Prostate gland (tissue), 2 donors: ENCODE measurements around the gene TOP3B. TPM values are rescaled to one million over a fixed set of nuclear protein-coding genes. Genes with fewer than 3 reads are reported as not detected.

Experiments
- DNase-seq: peaks from one replicate; pipeline ENCODE4 v3.0.0-alpha.2; 2019; ENCODE audit warnings: low spot score
- H3K27ac ChIP-seq, 2 donors: fragments of 200-600 bp; sonication (generic); 2 replicates each; pipeline ENCODE4 v1.5.1; 2017 to 2019
- H3K27me3 ChIP-seq: fragments of 200-600 bp; sonication (generic); replicated peaks from 2 replicates; pipeline ENCODE4 v1.5.1; 2019; ENCODE audit not compliant: insufficient read depth
- H3K36me3 ChIP-seq, 2 donors: fragments of 200-600 bp; sonication (generic); 1 replicate in 1 of 2; 2 replicates in 1 of 2; pipeline versions ENCODE4 v1.5.1 to v1.8.1; 2017 to 2019
- H3K4me1 ChIP-seq: fragments of 200-600 bp; sonication (generic); replicated peaks from 2 replicates; pipeline ENCODE4 v1.5.1; 2019
- H3K4me3 ChIP-seq, 2 donors: fragments of 200-600 bp; sonication (generic); 2 replicates each; pipeline ENCODE4 v1.5.1; 2017 to 2019
- H3K9me3 ChIP-seq: fragments of 200-600 bp; sonication (generic); 2 replicates; pipeline ENCODE4 v1.5.1; 2017
- CTCF ChIP-seq, 4 experiments: fragments of 200-600 bp in 2 of 4; fragments of 450-650 bp in 2 of 4; sonication (generic) in 2 of 4; IDR thresholded peaks; 1 replicate in 3 of 4; 2 replicates in 1 of 4; pipeline ENCODE4 v1.5.1; 2016 to 2019; ENCODE audit warnings: antibody characterized with exemption in 4 of 4, mild to moderate bottlenecking in 2 of 4, moderate library complexity in 2 of 4
- POLR2A ChIP-seq: fragments of 450-650 bp; IDR thresholded peaks from one replicate; pipeline ENCODE4 v1.6.1; 2016; ENCODE audit warnings: antibody characterized with exemption, mild to moderate bottlenecking
- POLR2AphosphoS5 ChIP-seq: sonication (generic); formaldehyde crosslinking; IDR thresholded peaks from one replicate; pipeline ENCODE4 v1.6.1; 2017; ENCODE audit warnings: antibody characterized with exemption
- WGBS: methylation state at CpG from one replicate; pipeline ENCODE4 v1.1.5; 2018; 5-methylcytosine and 5-hydroxymethylcytosine counted together
- intact Hi-C: fragments of 100-400 bp; cut with DNase I; formaldehyde crosslinking; loops from one replicate; pipeline ENCODE4 v1.14.2; 2022
- total RNA-seq, 2 donors: library from RNA; depleted of rRNA; stranded (reverse); fragments of >200 nt; gene quantifications; one replicate each; pipeline ENCODE4 v1.1.0, GENCODE V29; 2016

TOP3B gene
- total RNA-seq, 2 donors from 2014 or later = 25.2 to 60.6 TPM

DNA sequence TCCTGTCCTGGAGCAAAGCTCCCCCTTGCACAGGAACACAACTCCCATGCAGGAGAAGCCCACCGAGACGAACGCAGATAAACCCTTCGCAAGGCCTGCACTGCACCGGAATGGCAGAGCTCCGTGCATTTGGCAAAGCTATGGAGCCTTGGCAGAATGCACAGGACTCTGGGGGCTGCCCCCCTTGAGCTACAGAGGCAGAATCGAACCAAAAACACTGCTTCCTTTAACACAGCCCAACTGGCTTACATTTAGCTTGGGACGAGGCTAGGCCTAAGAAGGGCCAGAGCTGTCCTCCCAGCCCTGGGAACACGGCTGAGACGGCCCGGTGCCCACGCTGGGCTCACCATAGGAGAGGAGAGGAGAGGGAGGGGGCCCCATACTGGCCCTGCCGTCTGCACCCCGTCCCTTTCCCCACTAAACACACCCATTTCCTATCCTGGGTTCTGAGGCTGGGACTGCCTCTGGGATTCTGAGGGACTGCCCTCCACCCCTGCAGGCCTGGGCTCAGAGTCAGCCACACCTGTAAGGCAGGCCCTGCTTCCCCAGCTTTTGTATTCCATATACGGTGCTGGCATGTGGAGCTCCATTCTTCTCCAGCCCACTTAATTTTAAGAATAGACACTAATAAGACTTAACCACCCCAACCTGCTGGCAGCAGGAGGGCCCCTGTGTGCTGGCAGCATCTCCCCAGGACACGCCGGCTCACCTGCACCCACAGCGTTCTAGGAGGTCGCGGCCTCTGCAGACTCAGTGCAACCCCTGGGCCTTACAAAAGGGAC lies 62.9 kb downstream of the TOP3B start:
- TF ChIP-seq POLR2A (no peak), POLR2AphosphoS5 (no peak), CTCF (IDR thresholded peaks at IDR 0.05) (no peak)
- H3K4me1 ChIP-seq = no peaks in the 10 kb centered on the region
- no peak overlapping the region for H3K4me3 ChIP-seq
- H3K36me3 ChIP-seq = no peaks in the 10 kb centered on the region
- no peak for DNase-seq
- intact Hi-C loops = no loop called here
- no peaks in the 10 kb centered on the region for H3K9me3 ChIP-seq
- 67% methylated on average over 20 of the region's 20 CpGs for WGBS
- H3K27me3 ChIP-seq = no peaks in the 10 kb centered on the region
- H3K27ac ChIP-seq = no peak overlapping the region

DNA sequence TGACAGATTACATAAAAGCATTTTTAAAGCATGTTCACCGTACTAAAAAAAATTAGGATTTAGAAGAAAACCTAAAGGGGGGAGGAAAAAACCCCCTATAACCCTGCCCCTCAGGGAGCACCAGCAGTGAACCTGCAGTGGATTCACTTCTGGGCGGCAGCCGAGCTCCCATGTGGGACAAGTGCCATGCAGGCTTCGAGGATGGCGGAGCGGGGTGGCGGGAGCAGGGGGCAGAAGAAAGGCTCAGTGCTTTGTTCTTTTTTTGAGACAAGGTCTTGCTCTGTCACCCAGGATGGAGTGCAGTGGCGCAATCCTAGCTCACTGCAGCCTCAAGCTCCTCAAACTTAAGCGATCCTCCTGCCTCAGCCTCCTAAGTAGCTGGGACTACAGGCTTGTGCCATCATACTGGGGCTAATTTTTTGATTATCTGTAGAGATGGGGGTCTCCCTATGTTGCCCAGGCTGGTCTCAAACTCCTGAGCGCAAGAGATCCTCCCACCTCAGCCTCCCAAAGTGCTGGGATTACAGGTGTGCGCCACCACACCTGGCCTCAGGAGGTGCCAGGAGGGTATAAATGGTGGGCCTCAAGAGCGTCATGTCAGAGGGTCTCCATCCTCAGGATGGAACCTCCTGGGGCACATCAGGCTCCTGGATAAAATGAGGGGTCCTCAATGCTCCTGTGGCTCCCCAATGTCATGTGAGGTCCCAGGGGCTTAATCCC lies 64.0 kb downstream of the TOP3B start:
- intact Hi-C loops = no loop called here
- no peak overlapping the region for H3K4me3 ChIP-seq
- H3K4me1 ChIP-seq = no peaks in the 10 kb centered on the region
- no peak overlapping the region for H3K27ac ChIP-seq
- WGBS = 96% methylated on average over 12 of the region's 12 CpGs
- no peaks in the 10 kb centered on the region for H3K27me3 ChIP-seq
- DNase-seq = no peak
- no peaks in the 10 kb centered on the region for H3K36me3 ChIP-seq
- TF ChIP-seq POLR2A (no peak), POLR2AphosphoS5 (no peak), CTCF (IDR thresholded peaks at IDR 0.05) (no peak)
- H3K9me3 ChIP-seq = no peaks in the 10 kb centered on the region

DNA sequence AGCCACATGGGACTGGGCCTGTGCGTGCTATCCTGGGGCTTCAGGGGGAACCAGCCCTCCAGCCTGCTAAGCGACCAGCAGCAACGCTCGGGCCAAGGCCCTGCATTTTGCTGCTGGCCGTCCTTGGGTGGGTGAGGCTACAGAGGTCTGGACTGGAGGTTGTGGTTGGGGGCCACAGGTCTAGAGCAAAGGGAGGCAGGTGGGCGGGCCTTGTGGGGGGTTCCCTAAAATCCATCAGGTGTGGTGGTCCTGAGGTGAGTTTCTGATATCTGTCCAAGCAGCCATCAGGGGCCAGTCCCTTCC lies 64.7 kb downstream of the TOP3B start:
- Histone ChIP-seq H3K36me3 (no peaks in the 10 kb centered on the region), H3K27ac (no peak overlapping the region), H3K4me1 (no peaks in the 10 kb centered on the region), H3K9me3 (no peaks in the 10 kb centered on the region), H3K4me3 (no peak overlapping the region), H3K27me3 (no peaks in the 10 kb centered on the region)
- no peak for DNase-seq
- TF ChIP-seq POLR2AphosphoS5 = no peak
- TF ChIP-seq CTCF (IDR thresholded peaks at IDR 0.05) = no peak
- TF ChIP-seq POLR2A = no peak
- 94% methylated on average over 6 of the region's 6 CpGs for WGBS
- intact Hi-C loops = no loop called here

- Histone ChIP-seq H3K9me3 (no peaks in the 10 kb centered on the region), H3K4me1 (no peaks in the 10 kb centered on the region), H3K27ac (no peak overlapping the region), H3K27me3 (no peaks in the 10 kb centered on the region), H3K36me3 (no peaks in the 10 kb centered on the region), H3K4me3 (no peak overlapping the region)
- 52% methylated on average over 17 of the region's 17 CpGs for WGBS
- TF ChIP-seq POLR2AphosphoS5 = no peak
- no peak for TF ChIP-seq POLR2A
- no peak for DNase-seq
- intact Hi-C loops = no loop called here
These were observed 65.2 kb downstream of the TOP3B start for GRCh38 chr22:21917181-21917958.

GRCh38 chr22:21916309-21916918 lies 66.2 kb downstream of the TOP3B start:
- Histone ChIP-seq H3K4me3 (no peak overlapping the region), H3K27ac (no peak overlapping the region), H3K27me3 (no peaks in the 10 kb centered on the region), H3K4me1 (no peaks in the 10 kb centered on the region), H3K9me3 (no peaks in the 10 kb centered on the region), H3K36me3 (no peaks in the 10 kb centered on the region)
- no peak for TF ChIP-seq POLR2A
- TF ChIP-seq CTCF (IDR thresholded peaks at IDR 0.05) = no peak
- no peak for TF ChIP-seq POLR2AphosphoS5
- WGBS = 78% methylated on average over 4 of the region's 4 CpGs
- intact Hi-C loops = no loop called here
- no peak for DNase-seq
